Measurements from ENCODE around the gene SELENOW. TPM values are rescaled to one million over a fixed set of nuclear protein-coding genes. Genes with fewer than 3 reads are reported as not detected.

The SELENOW gene
- total RNA-seq, 4 donors from 2014 or later, result 185 to 477 (median 324) TPM

- no peaks in the 10 kb centered on the region for H3K9me3 ChIP-seq
- H3K4me3 ChIP-seq, result no peak overlapping the region
- TF ChIP-seq CTCF (IDR thresholded peaks at IDR 0.05) (no peak), POLR2A (IDR thresholded peaks at IDR 0.05) (no peak)
- DNase-seq, result no peak
- WGBS, 2 donors, result 87 to 96% methylated on average over 11 to 28 of the region's 37 CpGs
- H3K36me3 ChIP-seq, result peaks cover 70 to 100% (median 85%) of the 10 kb centered on the region in 3 donors
- H3K4me1 ChIP-seq, result peaks cover 0 to 8% (median 0%) of the 10 kb centered on the region in 3 donors
- H3K27ac ChIP-seq, result no peak overlapping the region
- H3K27me3 ChIP-seq, result no peaks in the 10 kb centered on the region
- intact Hi-C loops (cut with DNase I), result no loop called here
These were observed 24.1 kb upstream of the SELENOW start for GRCh38 chr19:47754206-47755064.

GRCh38 chr19:47755065-47755761, 23.3 kb upstream of the SELENOW start:
- peaks cover 65 to 100% (median 79%) of the 10 kb centered on the region in 3 donors for H3K36me3 ChIP-seq
- H3K4me3 ChIP-seq, result no peak overlapping the region
- intact Hi-C loops (cut with DNase I), result no loop called here
- H3K27me3 ChIP-seq, result no peaks in the 10 kb centered on the region
- peaks cover 0 to under 1% (median 0%) of the 10 kb centered on the region in 3 donors for H3K4me1 ChIP-seq
- no peaks in the 10 kb centered on the region for H3K9me3 ChIP-seq
- no peak overlapping the region for H3K27ac ChIP-seq
- WGBS, 2 donors, result 90 to 93% methylated on average over 11 to 14 of the region's 36 CpGs
- DNase-seq, result no peak
- TF ChIP-seq POLR2A (IDR thresholded peaks at IDR 0.05) (no peak), CTCF (IDR thresholded peaks at IDR 0.05) (no peak)

GRCh38 chr19:47755762-47756626, 22.5 kb upstream of the SELENOW start:
- no peak for TF ChIP-seq POLR2A (IDR thresholded peaks at IDR 0.05)
- TF ChIP-seq CTCF (IDR thresholded peaks at IDR 0.05), result no peak
- intact Hi-C loops (cut with DNase I), result no loop called here
- Histone ChIP-seq H3K4me3 (no peak overlapping the region), H3K4me1 (no peaks in the 10 kb centered on the region), H3K27ac (no peak overlapping the region), H3K27me3 (no peaks in the 10 kb centered on the region), H3K36me3 (peaks cover 57 to 94% (median 71%) of the 10 kb centered on the region in 3 donors), H3K9me3 (no peaks in the 10 kb centered on the region)
- DNase-seq, result no peak
- 82 to 94% methylated on average over 6 to 9 of the region's 28 CpGs for WGBS, 2 donors

- Histone ChIP-seq H3K27ac (no peak overlapping the region), H3K9me3 (no peaks in the 10 kb centered on the region), H3K36me3 (peaks cover 51 to 88% (median 66%) of the 10 kb centered on the region in 3 donors), H3K4me1 (no peaks in the 10 kb centered on the region), H3K4me3 (no peak overlapping the region), H3K27me3 (no peaks in the 10 kb centered on the region)
- no peak for TF ChIP-seq CTCF (IDR thresholded peaks at IDR 0.05)
- no peak for TF ChIP-seq POLR2A (IDR thresholded peaks at IDR 0.05)
- intact Hi-C loops (cut with DNase I), result no loop called here
- no peak for DNase-seq
- WGBS, 2 donors, result 95% methylated on average over 9 of the region's 12 CpGs; no CpG with 5 or more reads in 1 of the 2 donors
These were observed 21.9 kb upstream of the SELENOW start for GRCh38 chr19:47756627-47756929.

Measured in esophagus squamous epithelium (tissue), 5 donors.